ENCODE data around the gene SRPK2. TPM values are rescaled to one million over a fixed set of nuclear protein-coding genes. Genes with fewer than 3 reads are reported as not detected.

The SRPK2 gene
- total RNA-seq, 1 donor from 2014 or later = 54.1 TPM

DNA sequence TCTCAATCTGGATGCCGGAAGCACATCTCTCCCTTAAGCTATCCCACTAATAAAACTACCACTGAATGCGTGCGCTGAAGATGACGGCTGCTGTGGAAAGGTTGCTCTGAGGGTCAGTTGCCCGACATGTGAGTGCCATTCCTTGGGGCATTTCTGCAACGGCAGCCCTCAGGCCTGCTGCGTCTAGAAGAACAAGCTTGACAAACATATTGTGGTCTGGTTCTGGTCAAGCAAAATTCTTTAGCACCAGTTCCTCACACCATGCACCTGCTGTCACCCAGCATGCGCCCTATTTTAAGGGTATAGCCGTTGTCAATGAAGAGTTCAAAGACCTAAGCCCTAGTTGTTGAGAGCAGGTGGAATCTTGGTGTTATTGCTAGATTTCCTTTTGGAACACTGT is 184.2 kb downstream of the SRPK2 start:
- H3F3A ChIP-seq (ENCODE audit: low read depth) = no peaks in the 10 kb centered on the region
- TF ChIP-seq EZH2 (IDR thresholded peaks at IDR 0.05) = no peak
- TF ChIP-seq EZH2phosphoT487 (IDR thresholded peaks at IDR 0.05) = no peak
- TF ChIP-seq, protein P1, sequence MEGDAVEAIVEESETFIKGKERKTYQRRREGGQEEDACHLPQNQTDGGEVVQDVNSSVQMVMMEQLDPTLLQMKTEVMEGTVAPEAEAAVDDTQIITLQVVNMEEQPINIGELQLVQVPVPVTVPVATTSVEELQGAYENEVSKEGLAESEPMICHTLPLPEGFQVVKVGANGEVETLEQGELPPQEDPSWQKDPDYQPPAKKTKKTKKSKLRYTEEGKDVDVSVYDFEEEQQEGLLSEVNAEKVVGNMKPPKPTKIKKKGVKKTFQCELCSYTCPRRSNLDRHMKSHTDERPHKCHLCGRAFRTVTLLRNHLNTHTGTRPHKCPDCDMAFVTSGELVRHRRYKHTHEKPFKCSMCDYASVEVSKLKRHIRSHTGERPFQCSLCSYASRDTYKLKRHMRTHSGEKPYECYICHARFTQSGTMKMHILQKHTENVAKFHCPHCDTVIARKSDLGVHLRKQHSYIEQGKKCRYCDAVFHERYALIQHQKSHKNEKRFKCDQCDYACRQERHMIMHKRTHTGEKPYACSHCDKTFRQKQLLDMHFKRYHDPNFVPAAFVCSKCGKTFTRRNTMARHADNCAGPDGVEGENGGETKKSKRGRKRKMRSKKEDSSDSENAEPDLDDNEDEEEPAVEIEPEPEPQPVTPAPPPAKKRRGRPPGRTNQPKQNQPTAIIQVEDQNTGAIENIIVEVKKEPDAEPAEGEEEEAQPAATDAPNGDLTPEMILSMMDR (IDR thresholded peaks at IDR 0.05) = no peak
- no peak overlapping the region for H3K9ac ChIP-seq
- H3K9me3 Mint-ChIP-seq = no peaks in the 10 kb centered on the region
- no peaks in the 10 kb centered on the region for H3K9me3 ChIP-seq (ENCODE audit: low read depth)
- H3K4me3 ChIP-seq = no peak overlapping the region
- no peak overlapping the region for H3K4me3 Mint-ChIP-seq
- H3K4me1 ChIP-seq = peaks cover 13% of the 10 kb centered on the region
- no peaks in the 10 kb centered on the region for H3K36me3 ChIP-seq
- peaks cover 2% of the 10 kb centered on the region for H3K27me3 Mint-ChIP-seq (ENCODE audit: insufficient read depth, low read depth)
- H3K27ac Mint-ChIP-seq = no peak overlapping the region
- peaks cover 23% of the 10 kb centered on the region for H3K4me1 Mint-ChIP-seq
- H3K79me2 ChIP-seq (ENCODE audit: low read depth) = peaks cover 25% of the 10 kb centered on the region
- H3K27me3 ChIP-seq = no peaks in the 10 kb centered on the region
- H3K36me3 Mint-ChIP-seq = peaks cover 31% of the 10 kb centered on the region
- H3K27ac ChIP-seq = no peak overlapping the region
- no peak for DNase-seq (ENCODE audit: low spot score)
- no peak overlapping the region for H2AFZ ChIP-seq (replicated peaks)
- H3K4me2 ChIP-seq = no peak overlapping the region
- peaks cover 15% of the 10 kb centered on the region for H4K20me1 ChIP-seq (ENCODE audit: low read depth)

DNA sequence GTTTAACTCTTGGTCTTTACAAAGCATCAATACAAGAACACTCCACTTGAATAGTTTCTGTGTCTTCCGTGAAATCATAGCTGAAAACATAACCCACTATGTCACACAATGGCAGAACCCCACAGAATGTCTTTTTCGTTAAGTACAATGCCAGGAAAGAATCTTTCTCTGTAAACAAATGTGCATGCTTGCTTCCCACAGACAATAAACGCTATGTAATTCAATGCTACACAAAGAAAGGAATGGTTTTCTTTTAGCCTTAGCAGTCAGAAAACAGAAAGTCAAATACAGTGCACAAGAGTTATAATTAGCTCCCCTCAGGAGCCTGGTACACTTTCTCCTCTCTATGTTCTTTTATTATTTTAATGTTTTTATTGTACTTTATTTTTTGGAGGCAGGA is 186.1 kb downstream of the SRPK2 start:
- Histone ChIP-seq H3K36me3 (no peaks in the 10 kb centered on the region), H3K4me2 (no peak overlapping the region), H3K9me3 (ENCODE audit: low read depth) (no peaks in the 10 kb centered on the region), H3K9ac (no peak overlapping the region), H3K4me1 (peaks cover 17% of the 10 kb centered on the region), H3K27me3 (no peaks in the 10 kb centered on the region), H4K20me1 (ENCODE audit: low read depth) (peaks cover 8% of the 10 kb centered on the region), H3F3A (ENCODE audit: low read depth) (no peaks in the 10 kb centered on the region), H3K27ac (no peak overlapping the region), H2AFZ (replicated peaks) (no peak overlapping the region), H3K4me3 (no peak overlapping the region), H3K79me2 (ENCODE audit: low read depth) (peaks cover 11% of the 10 kb centered on the region)
- Mint-ChIP-seq H3K27me3 (ENCODE audit: insufficient read depth, low read depth) (peaks cover 3% of the 10 kb centered on the region), H3K4me1 (peaks cover 29% of the 10 kb centered on the region), H3K4me3 (no peak overlapping the region), H3K36me3 (peaks cover 30% of the 10 kb centered on the region), H3K27ac (peak overlapping the region; percentile 46), H3K9me3 (no peaks in the 10 kb centered on the region)
- no peak for DNase-seq (ENCODE audit: low spot score)
- TF ChIP-seq EZH2phosphoT487 (IDR thresholded peaks at IDR 0.05) (no peak), EZH2 (IDR thresholded peaks at IDR 0.05) (no peak)
- TF ChIP-seq, protein P1 (IDR thresholded peaks at IDR 0.05) = no peak

DNA sequence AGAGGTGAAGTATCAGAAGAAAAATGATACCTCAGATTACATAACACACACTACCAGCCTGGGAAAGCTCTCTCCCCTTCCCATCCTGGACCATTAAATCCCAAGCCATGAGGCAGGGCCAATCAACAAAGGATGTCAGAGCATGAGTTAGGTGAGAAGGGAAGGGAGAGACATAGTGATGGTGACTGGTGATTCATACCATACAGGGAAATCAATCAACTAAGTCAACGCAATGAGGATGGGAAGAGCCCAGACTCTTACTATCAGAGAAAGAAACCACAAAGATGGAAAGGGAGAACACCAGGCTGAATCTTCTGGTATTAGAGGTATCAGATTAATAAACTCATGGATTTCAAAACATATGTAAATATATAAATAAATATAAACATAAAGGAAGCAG is 189.3 kb downstream of the SRPK2 start:
- Mint-ChIP-seq H3K4me1 (peaks cover 19% of the 10 kb centered on the region), H3K27me3 (ENCODE audit: insufficient read depth, low read depth) (peaks cover 2% of the 10 kb centered on the region), H3K4me3 (no peak overlapping the region), H3K9me3 (no peaks in the 10 kb centered on the region), H3K27ac (no peak overlapping the region), H3K36me3 (peaks cover 30% of the 10 kb centered on the region)
- no peak for TF ChIP-seq EZH2 (IDR thresholded peaks at IDR 0.05)
- TF ChIP-seq EZH2phosphoT487 (IDR thresholded peaks at IDR 0.05) = no peak
- TF ChIP-seq, protein P1 (IDR thresholded peaks at IDR 0.05) = no peak
- no peaks in the 10 kb centered on the region for H3K9me3 ChIP-seq (ENCODE audit: low read depth)
- H3F3A ChIP-seq (ENCODE audit: low read depth) = no peaks in the 10 kb centered on the region
- H3K36me3 ChIP-seq = no peaks in the 10 kb centered on the region
- no peak overlapping the region for H2AFZ ChIP-seq (replicated peaks)
- no peak overlapping the region for H3K27ac ChIP-seq
- H3K79me2 ChIP-seq (ENCODE audit: low read depth) = peaks cover 11% of the 10 kb centered on the region
- peaks cover 14% of the 10 kb centered on the region for H3K4me1 ChIP-seq
- no peak overlapping the region for H3K4me3 ChIP-seq
- no peak overlapping the region for H3K9ac ChIP-seq
- no peak for DNase-seq (ENCODE audit: low spot score)
- no peaks in the 10 kb centered on the region for H3K27me3 ChIP-seq
- H4K20me1 ChIP-seq (ENCODE audit: low read depth) = peaks cover 8% of the 10 kb centered on the region
- no peak overlapping the region for H3K4me2 ChIP-seq

Measured in neural progenitor cell (in vitro differentiated cells).